Measurements from ENCODE around the gene AKR7A3. TPM values are rescaled to one million over a fixed set of nuclear protein-coding genes. Genes with fewer than 3 reads are reported as not detected.
"Not testable (repeated sequence)": the region's sequence is repeated elsewhere in the genome, so short reads cannot be mapped to it uniquely, and the experiment has no call there.

The AKR7A3 gene
- total RNA-seq, 1 donor from 2014 or later: 2.1 TPM

- H3K9me3 Mint-ChIP-seq (ENCODE audit: low read depth): no peaks in the 10 kb centered on the region
- no peak for TF ChIP-seq CTCF (IDR thresholded peaks at IDR 0.05; ENCODE audit: unreplicated experiment)
- DNase-seq (ENCODE audit: low spot score, unreplicated experiment): no peak
- H3K4me1 Mint-ChIP-seq (ENCODE audit: low read depth): peaks cover 5% of the 10 kb centered on the region
- no peak overlapping the region for H3K4me3 Mint-ChIP-seq (ENCODE audit: low read depth)
- H3K27me3 Mint-ChIP-seq: peaks cover 21% of the 10 kb centered on the region
- peaks cover 6% of the 10 kb centered on the region for H3K36me3 Mint-ChIP-seq (ENCODE audit: insufficient read depth)
- H3K27ac Mint-ChIP-seq: no peak overlapping the region
Observed at GRCh38 chr1:19284881-19285280, 3.7 kb downstream of the AKR7A3 start.

- H3K27me3 Mint-ChIP-seq: peaks cover 11% of the 10 kb centered on the region
- peaks cover 8% of the 10 kb centered on the region for H3K36me3 Mint-ChIP-seq (ENCODE audit: insufficient read depth)
- no peak overlapping the region for H3K27ac Mint-ChIP-seq
- peaks cover 2% of the 10 kb centered on the region for H3K4me1 Mint-ChIP-seq (ENCODE audit: low read depth)
- TF ChIP-seq CTCF (IDR thresholded peaks at IDR 0.05; ENCODE audit: unreplicated experiment): no peak
- no peaks in the 10 kb centered on the region for H3K9me3 Mint-ChIP-seq (ENCODE audit: low read depth)
- H3K4me3 Mint-ChIP-seq (ENCODE audit: low read depth): no peak overlapping the region
- DNase-seq (ENCODE audit: low spot score, unreplicated experiment): no peak
Observed at GRCh38 chr1:19283891-19284290, 4.7 kb downstream of the AKR7A3 start.

- Mint-ChIP-seq H3K27ac (no peak overlapping the region), H3K4me1 (ENCODE audit: low read depth) (peaks cover 4% of the 10 kb centered on the region), H3K36me3 (ENCODE audit: insufficient read depth) (peaks cover 5% of the 10 kb centered on the region), H3K4me3 (ENCODE audit: low read depth) (no peak overlapping the region), H3K9me3 (ENCODE audit: low read depth) (peaks cover 5% of the 10 kb centered on the region), H3K27me3 (no peaks in the 10 kb centered on the region)
- TF ChIP-seq CTCF (IDR thresholded peaks at IDR 0.05; ENCODE audit: unreplicated experiment): no peak
- no peak for DNase-seq (ENCODE audit: low spot score, unreplicated experiment)
Observed at GRCh38 chr1:19274636-19275035, 13.9 kb downstream of the AKR7A3 start.

- H3K27ac Mint-ChIP-seq: not testable (repeated sequence)
Observed at GRCh38 chr1:19273844-19274531, 14.6 kb downstream of the AKR7A3 start.

GRCh38 chr1:19273106-19273843 is 15.3 kb downstream of the AKR7A3 start:
- H3K27me3 Mint-ChIP-seq: no peaks in the 10 kb centered on the region
- no peak for DNase-seq (ENCODE audit: low spot score, unreplicated experiment)
- peaks cover 6% of the 10 kb centered on the region for H3K4me1 Mint-ChIP-seq (ENCODE audit: low read depth)
- H3K36me3 Mint-ChIP-seq (ENCODE audit: insufficient read depth): peaks cover 3% of the 10 kb centered on the region
- H3K4me3 Mint-ChIP-seq (ENCODE audit: low read depth): no peak overlapping the region
- H3K27ac Mint-ChIP-seq: no peak overlapping the region
- H3K9me3 Mint-ChIP-seq (ENCODE audit: low read depth): peaks cover 5% of the 10 kb centered on the region
- TF ChIP-seq CTCF (IDR thresholded peaks at IDR 0.05; ENCODE audit: unreplicated experiment): no peak

More at GRCh38 chr1:19273844-19274531, 14.6 kb downstream of the AKR7A3 start:
- not testable (repeated sequence) for H3K4me3 Mint-ChIP-seq (ENCODE audit: low read depth); H3K9me3 Mint-ChIP-seq (ENCODE audit: low read depth); H3K27me3 Mint-ChIP-seq; DNase-seq (ENCODE audit: low spot score, unreplicated experiment); H3K36me3 Mint-ChIP-seq (ENCODE audit: insufficient read depth); H3K4me1 Mint-ChIP-seq (ENCODE audit: low read depth)

Measured in progenitor cell of endocrine pancreas (in vitro differentiated cells).